Prostate gland (tissue), 2 donors: Measurements from ENCODE around the gene WDR90. TPM values are rescaled to one million over a fixed set of nuclear protein-coding genes. Genes with fewer than 3 reads are reported as not detected.

Experiments
- DNase-seq: peaks from one replicate; pipeline ENCODE4 v3.0.0-alpha.2; 2019; ENCODE audit warnings: low spot score
- H3K27ac ChIP-seq, 2 donors: fragments of 200-600 bp; sonication (generic); 2 replicates each; pipeline ENCODE4 v1.5.1; 2017 to 2019
- H3K27me3 ChIP-seq: fragments of 200-600 bp; sonication (generic); replicated peaks from 2 replicates; pipeline ENCODE4 v1.5.1; 2019; ENCODE audit not compliant: insufficient read depth
- H3K36me3 ChIP-seq, 2 donors: fragments of 200-600 bp; sonication (generic); 1 replicate in 1 of 2; 2 replicates in 1 of 2; pipeline versions ENCODE4 v1.5.1 to v1.8.1; 2017 to 2019
- H3K4me1 ChIP-seq: fragments of 200-600 bp; sonication (generic); replicated peaks from 2 replicates; pipeline ENCODE4 v1.5.1; 2019
- H3K4me3 ChIP-seq, 2 donors: fragments of 200-600 bp; sonication (generic); 2 replicates each; pipeline ENCODE4 v1.5.1; 2017 to 2019
- H3K9me3 ChIP-seq: fragments of 200-600 bp; sonication (generic); 2 replicates; pipeline ENCODE4 v1.5.1; 2017
- CTCF ChIP-seq, 4 experiments: fragments of 200-600 bp in 2 of 4; fragments of 450-650 bp in 2 of 4; sonication (generic) in 2 of 4; IDR thresholded peaks; 1 replicate in 3 of 4; 2 replicates in 1 of 4; pipeline ENCODE4 v1.5.1; 2016 to 2019; ENCODE audit warnings: antibody characterized with exemption in 4 of 4, mild to moderate bottlenecking in 2 of 4, moderate library complexity in 2 of 4
- POLR2A ChIP-seq: fragments of 450-650 bp; IDR thresholded peaks from one replicate; pipeline ENCODE4 v1.6.1; 2016; ENCODE audit warnings: antibody characterized with exemption, mild to moderate bottlenecking
- POLR2AphosphoS5 ChIP-seq: sonication (generic); formaldehyde crosslinking; IDR thresholded peaks from one replicate; pipeline ENCODE4 v1.6.1; 2017; ENCODE audit warnings: antibody characterized with exemption
- WGBS: methylation state at CpG from one replicate; pipeline ENCODE4 v1.1.5; 2018; 5-methylcytosine and 5-hydroxymethylcytosine counted together
- intact Hi-C: fragments of 100-400 bp; cut with DNase I; formaldehyde crosslinking; loops from one replicate; pipeline ENCODE4 v1.14.2; 2022
- total RNA-seq, 2 donors: library from RNA; depleted of rRNA; stranded (reverse); fragments of >200 nt; gene quantifications; one replicate each; pipeline ENCODE4 v1.1.0, GENCODE V29; 2016

WDR90 gene
- total RNA-seq, 2 donors from 2014 or later: 36.8 to 60.4 TPM

- intact Hi-C loops: no loop called here
- H3K9me3 ChIP-seq: no peaks in the 10 kb centered on the region
- peaks cover 23% of the 10 kb centered on the region for H3K27me3 ChIP-seq
- no peaks in the 10 kb centered on the region for H3K36me3 ChIP-seq
- DNase-seq: no peak
- WGBS: 4% methylated on average over 58 of the region's 71 CpGs
- H3K4me3 ChIP-seq: no peak overlapping the region
- peaks cover 7% of the 10 kb centered on the region for H3K4me1 ChIP-seq
- no peak overlapping the region for H3K27ac ChIP-seq
- TF ChIP-seq POLR2A: no peak
- TF ChIP-seq CTCF (IDR thresholded peaks at IDR 0.05): peak in 1 of 4 experiments; percentile 2
- TF ChIP-seq POLR2AphosphoS5: no peak
Measured at GRCh38 chr16:695355-696089, 46.4 kb downstream of the WDR90 start.

GRCh38 chr16:698911-699671, 49.9 kb downstream of the WDR90 start:
- TF ChIP-seq CTCF (IDR thresholded peaks at IDR 0.05) (no peak), POLR2AphosphoS5 (no peak), POLR2A (no peak)
- H3K27me3 ChIP-seq: peaks cover 26% of the 10 kb centered on the region
- intact Hi-C loops: no loop called here

GRCh38 chr16:700684-701584, 51.8 kb downstream of the WDR90 start:
- TF ChIP-seq POLR2A: no peak
- no peak for TF ChIP-seq CTCF (IDR thresholded peaks at IDR 0.05)
- TF ChIP-seq POLR2AphosphoS5: no peak
- intact Hi-C loops: no loop called here
- DNase-seq: no peak
- Histone ChIP-seq H3K27ac (no peak overlapping the region), H3K36me3 (no peaks in the 10 kb centered on the region), H3K4me3 (no peak overlapping the region), H3K27me3 (peaks cover 23% of the 10 kb centered on the region), H3K4me1 (no peaks in the 10 kb centered on the region), H3K9me3 (no peaks in the 10 kb centered on the region)
- WGBS: 5% methylated on average over 59 of the region's 76 CpGs

More at GRCh38 chr16:698911-699671, 49.9 kb downstream of the WDR90 start:
- DNase-seq: no peak
- 83% methylated on average over 16 of the region's 19 CpGs for WGBS
- H3K4me1 ChIP-seq: peaks cover 4% of the 10 kb centered on the region
- no peak overlapping the region for H3K27ac ChIP-seq
- H3K36me3 ChIP-seq: no peaks in the 10 kb centered on the region
- no peak overlapping the region for H3K4me3 ChIP-seq
- H3K9me3 ChIP-seq: no peaks in the 10 kb centered on the region

GRCh38 chr16:702341-702740, 53.2 kb downstream of the WDR90 start:
- DNase-seq: no peak
- Histone ChIP-seq H3K4me1 (no peaks in the 10 kb centered on the region), H3K27me3 (peaks cover 23% of the 10 kb centered on the region), H3K9me3 (no peaks in the 10 kb centered on the region), H3K36me3 (no peaks in the 10 kb centered on the region), H3K4me3 (no peak overlapping the region), H3K27ac (no peak overlapping the region)
- 85% methylated on average over 19 of the region's 19 CpGs for WGBS
- intact Hi-C loops: no loop called here
- TF ChIP-seq POLR2A (no peak), CTCF (IDR thresholded peaks at IDR 0.05) (no peak), POLR2AphosphoS5 (no peak)
